GM12874 (cell line): Measurements from ENCODE around the gene CCDC192.

Source experiments
- CTCF ChIP-seq: IDR thresholded peaks from 2 replicates; pipeline ENCODE4 v1.5.1; 2011; ENCODE audit warnings: low read depth, mild to moderate bottlenecking, control low read depth, low read length, moderate library complexity; ENCODE audit not compliant: insufficient read depth

CCDC192 gene

GRCh38 chr5:127809533-127809932 lies 106.3 kb downstream of the CCDC192 start:
- TF ChIP-seq CTCF = no peak

- no peak for TF ChIP-seq CTCF
Observed at GRCh38 chr5:127810017-127810416, 106.8 kb downstream of the CCDC192 start.

DNA sequence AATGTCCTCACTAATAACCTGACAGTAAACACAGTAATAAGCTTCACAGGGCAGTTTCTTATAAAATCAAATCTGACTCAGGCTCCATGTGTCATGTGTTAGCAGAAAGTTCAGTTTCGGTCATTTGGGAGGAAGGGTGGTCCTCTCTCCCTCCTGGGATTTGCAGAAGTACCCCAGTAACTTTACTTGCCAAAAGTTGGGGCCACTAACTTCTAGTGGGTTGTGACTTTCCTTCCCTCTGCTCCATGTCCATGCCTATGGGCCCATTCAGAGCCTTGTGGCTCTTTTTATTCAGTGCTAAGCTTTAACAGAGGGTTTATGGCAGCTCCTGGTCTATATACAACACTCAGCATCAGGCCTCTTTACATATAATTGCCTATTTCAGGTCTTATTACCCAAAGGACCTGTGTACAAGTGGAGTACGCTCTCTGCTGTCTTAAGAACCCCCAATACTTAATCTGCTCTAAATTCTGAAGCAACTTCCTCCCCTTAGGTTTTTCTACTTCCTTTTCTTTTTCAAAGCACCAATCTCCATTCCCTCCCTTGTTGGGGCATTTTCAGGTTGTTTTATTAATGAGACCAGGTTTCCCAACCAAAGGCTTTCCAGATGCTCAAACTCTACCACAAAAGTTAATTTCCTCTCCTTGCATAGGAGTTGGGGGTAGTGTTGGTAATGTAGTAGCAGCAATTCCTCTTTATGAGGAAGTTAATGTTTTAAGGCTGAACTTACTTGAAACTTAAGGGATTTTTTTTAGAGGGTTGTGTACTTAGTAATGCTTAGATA lies 107.7 kb downstream of the CCDC192 start:
- no peak for TF ChIP-seq CTCF

GRCh38 chr5:127812570-127812969 lies 109.4 kb downstream of the CCDC192 start:
- no peak for TF ChIP-seq CTCF

- no peak for TF ChIP-seq CTCF
Observed at GRCh38 chr5:127813633-127814587, 110.7 kb downstream of the CCDC192 start.

DNA sequence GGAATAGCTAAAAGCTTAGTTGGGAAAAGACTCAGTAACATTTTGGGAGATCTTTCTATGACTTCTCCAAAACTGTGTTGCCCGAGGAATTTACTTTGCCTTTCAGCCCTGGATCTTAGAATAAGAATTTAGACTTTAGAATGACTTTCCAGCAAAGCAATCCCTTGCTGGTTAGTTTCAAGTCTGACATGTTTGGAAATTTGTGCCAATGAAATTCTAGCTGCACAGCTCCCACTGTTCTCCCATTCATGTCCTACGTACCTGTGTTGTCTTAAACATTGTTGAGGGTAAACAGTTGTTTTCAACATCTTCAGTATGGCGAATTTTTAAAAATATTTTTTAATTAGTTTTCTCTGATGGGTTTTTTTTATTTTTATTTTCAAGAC lies 111.4 kb downstream of the CCDC192 start:
- TF ChIP-seq CTCF = no peak

GRCh38 chr5:127820910-127821553 lies 117.8 kb downstream of the CCDC192 start:
- TF ChIP-seq CTCF = no peak
